ENCODE measurements around the gene EXOG. TPM values are rescaled to one million over a fixed set of nuclear protein-coding genes. Genes with fewer than 3 reads are reported as not detected.

Gene EXOG
- total and polyA plus RNA-seq, 10 of the 15 experiments (the other 5 are each of a cell fraction or from before 2014, with no cell fraction given): 7.8 to 20.9 (median 19.6) TPM

GRCh38 chr3:38562467-38562925 is 66.4 kb downstream of the EXOG start:
- H3K79me2 ChIP-seq (ENCODE audit: control insufficient read depth, insufficient read depth, low read length): no peaks in the 10 kb centered on the region
- H3K9me3 ChIP-seq (replicated peaks; ENCODE audit: control insufficient read depth, insufficient read depth, low read length): no peaks in the 10 kb centered on the region
- intact Hi-C loops (cut with micrococcal nuclease; ENCODE audit: unreplicated experiment) (no loop called here), in situ Hi-C loops (cut with MboI) (no loop called here)
- ChIA-PET RAD21 (ENCODE audit: unreplicated experiment) (no interaction called here), SMC1A (ENCODE audit: uncharacterized antibody, unreplicated experiment) (no interaction called here), POLR2A (no interaction called here), CTCF (interaction anchor here (0.6 kb wide), 1 partner anchor 323 kb away, joined by 3 read pairs; no protein-coding TSS in a partner anchor)
- H3K36me3 ChIP-seq (ENCODE audit: control insufficient read depth in 2 of 2, insufficient read depth in 2 of 2, low read length in 1 of 2): no peaks in the 10 kb centered on the region
- no TSS peak for BruUV-seq (replicated peaks)
- 78% methylated on average over 7 of the region's 7 CpGs for WGBS (ENCODE audit: insufficient coverage, insufficient replicate concordance, low lambda C conversion rate, missing lambda C conversion rate)
- H3K4me1 ChIP-seq (ENCODE audit: control insufficient read depth, insufficient read depth, low read length): no peaks in the 10 kb centered on the region
- DNase-seq (ENCODE audit: low read depth, low spot score): no peak
- no peak overlapping the region for H2AFZ ChIP-seq (ENCODE audit: control insufficient read depth, low read depth, low read length)
- no peak overlapping the region for H3K27ac ChIP-seq (ENCODE audit: control insufficient read depth, insufficient read depth)
- no peaks in the 10 kb centered on the region for H4K20me1 ChIP-seq (ENCODE audit: control insufficient read depth, insufficient read depth)
- no peak overlapping the region for H3K4me2 ChIP-seq (ENCODE audit: control insufficient read depth, insufficient read depth)
- ATAC-seq: no peak
- TF ChIP-seq ATF2 (IDR thresholded peaks at IDR 0.05; ENCODE audit: low read length) (no peak), PRDM15 (CRISPR knock-in tag; IDR thresholded peaks at IDR 0.05) (no peak), MYB (IDR thresholded peaks at IDR 0.05; ENCODE audit: borderline replicate concordance, low read depth, low read length) (no peak), LARP7 (IDR thresholded peaks at IDR 0.05) (no peak), POLR2AphosphoS5 (IDR thresholded peaks at IDR 0.05; ENCODE audit: low read length) (no peak), SP1 (IDR thresholded peaks at IDR 0.05; ENCODE audit: low read depth, low read length) (no peak), STAT1 (conservative IDR thresholded peaks at IDR 0.05) (no peak), ZNF217 (IDR thresholded peaks at IDR 0.05) (no peak), JUND (IDR thresholded peaks at IDR 0.05; ENCODE audit: low read depth, low read length) (no peak), SREBF2 (IDR thresholded peaks at IDR 0.05; ENCODE audit: low read length) (no peak), CHD1 (IDR thresholded peaks at IDR 0.05; ENCODE audit: low read depth, low read length) (no peak), ZSCAN29 (IDR thresholded peaks at IDR 0.05) (no peak)
- no peak overlapping the region for H3K4me3 ChIP-seq
- no peak for FAIRE-seq
- no peak overlapping the region for H3K9ac ChIP-seq (ENCODE audit: control insufficient read depth, insufficient read depth, low read length)
- no peaks in the 10 kb centered on the region for H3K27me3 ChIP-seq (replicated peaks in 1 of 2; ENCODE audit: control insufficient read depth in 2 of 2, insufficient read depth in 2 of 2, low read length in 1 of 2)
